ENCODE measurements around the gene SH3BP4. TPM values are rescaled to one million over a fixed set of nuclear protein-coding genes. Genes with fewer than 3 reads are reported as not detected.

The SH3BP4 gene
- total and polyA plus RNA-seq, 4 donors: 4.1 to 18.4 (median 12.2) TPM

DNA sequence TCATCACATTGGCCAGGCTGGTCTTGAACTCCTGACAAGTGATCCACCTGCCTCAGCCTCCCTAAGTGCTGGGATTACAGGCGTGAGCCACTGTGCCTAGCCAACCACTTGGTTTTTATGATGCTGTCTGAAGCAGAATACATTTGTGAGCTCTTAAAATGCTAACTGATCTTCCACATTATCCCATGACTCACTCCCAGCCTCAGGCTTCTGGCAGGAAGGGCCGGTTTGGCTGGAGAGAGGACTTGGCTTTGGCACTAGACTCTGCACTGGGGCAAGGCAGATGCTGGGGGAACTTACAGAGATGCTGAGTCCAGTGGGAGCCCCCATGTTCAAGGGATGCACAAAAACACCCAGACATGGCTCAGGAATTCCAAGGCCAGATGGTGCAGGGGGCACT is 40.5 kb upstream of the SH3BP4 start:
- Histone ChIP-seq H3K4me3 (ENCODE audit: low read depth in 1 of 3, low read length in 3 of 3) (no peak overlapping the region), H3K36me3 (ENCODE audit: control insufficient read depth in 4 of 4, insufficient read depth in 3 of 4, low read depth in 1 of 4, low read length in 3 of 4) (no peaks in the 10 kb centered on the region), H3K27me3 (ENCODE audit: control insufficient read depth in 4 of 4, insufficient read depth in 4 of 4, low read length in 3 of 4) (no peaks in the 10 kb centered on the region), H3K27ac (ENCODE audit: low read depth in 1 of 2, low read length in 2 of 2) (no peak overlapping the region), H3K4me1 (ENCODE audit: control insufficient read depth in 4 of 4, insufficient read depth in 4 of 4, low read length in 3 of 4) (no peaks in the 10 kb centered on the region), H3K9ac (ENCODE audit: low read depth in 1 of 2, low read length in 2 of 2) (no peak overlapping the region), H3K9me3 (ENCODE audit: control insufficient read depth in 4 of 4, low read length in 3 of 4) (no peaks in the 10 kb centered on the region)
- DNase-seq (ENCODE audit: low spot score): no peak
- 84% methylated on average over 2 of the region's 2 CpGs for WGBS
- TF ChIP-seq RXRA (IDR thresholded peaks at IDR 0.05) (no peak), FOXA1 (IDR thresholded peaks at IDR 0.05) (no peak), GABPA (IDR thresholded peaks at IDR 0.05 in 1 of 2, conservative IDR thresholded peaks at IDR 0.05 in 1 of 2) (no peak), MAX (IDR thresholded peaks at IDR 0.05) (no peak), RAD21 (IDR thresholded peaks at IDR 0.05) (no peak), YY1 (IDR thresholded peaks at IDR 0.05) (no peak), HNF4G (IDR thresholded peaks at IDR 0.05) (no peak), NR2F2 (IDR thresholded peaks at IDR 0.05) (no peak), FOXA2 (IDR thresholded peaks at IDR 0.05) (no peak), TAF1 (conservative IDR thresholded peaks at IDR 0.05) (no peak), REST (IDR thresholded peaks at IDR 0.05) (no peak), HNF4A (conservative IDR thresholded peaks at IDR 0.05) (no peak)
- TF ChIP-seq, protein P1, sequence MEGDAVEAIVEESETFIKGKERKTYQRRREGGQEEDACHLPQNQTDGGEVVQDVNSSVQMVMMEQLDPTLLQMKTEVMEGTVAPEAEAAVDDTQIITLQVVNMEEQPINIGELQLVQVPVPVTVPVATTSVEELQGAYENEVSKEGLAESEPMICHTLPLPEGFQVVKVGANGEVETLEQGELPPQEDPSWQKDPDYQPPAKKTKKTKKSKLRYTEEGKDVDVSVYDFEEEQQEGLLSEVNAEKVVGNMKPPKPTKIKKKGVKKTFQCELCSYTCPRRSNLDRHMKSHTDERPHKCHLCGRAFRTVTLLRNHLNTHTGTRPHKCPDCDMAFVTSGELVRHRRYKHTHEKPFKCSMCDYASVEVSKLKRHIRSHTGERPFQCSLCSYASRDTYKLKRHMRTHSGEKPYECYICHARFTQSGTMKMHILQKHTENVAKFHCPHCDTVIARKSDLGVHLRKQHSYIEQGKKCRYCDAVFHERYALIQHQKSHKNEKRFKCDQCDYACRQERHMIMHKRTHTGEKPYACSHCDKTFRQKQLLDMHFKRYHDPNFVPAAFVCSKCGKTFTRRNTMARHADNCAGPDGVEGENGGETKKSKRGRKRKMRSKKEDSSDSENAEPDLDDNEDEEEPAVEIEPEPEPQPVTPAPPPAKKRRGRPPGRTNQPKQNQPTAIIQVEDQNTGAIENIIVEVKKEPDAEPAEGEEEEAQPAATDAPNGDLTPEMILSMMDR (IDR thresholded peaks at IDR 0.05; ENCODE audit: low read depth, low read length, missing input control): no peak
- TF ChIP-seq, protein P2, sequence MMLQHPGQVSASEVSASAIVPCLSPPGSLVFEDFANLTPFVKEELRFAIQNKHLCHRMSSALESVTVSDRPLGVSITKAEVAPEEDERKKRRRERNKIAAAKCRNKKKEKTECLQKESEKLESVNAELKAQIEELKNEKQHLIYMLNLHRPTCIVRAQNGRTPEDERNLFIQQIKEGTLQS (IDR thresholded peaks at IDR 0.05): no peak

GRCh38 chr2:234912437-234912836 is 39.4 kb upstream of the SH3BP4 start:
- Histone ChIP-seq H3K4me1 (ENCODE audit: control insufficient read depth in 4 of 4, insufficient read depth in 4 of 4, low read length in 3 of 4) (no peaks in the 10 kb centered on the region), H3K4me3 (ENCODE audit: low read depth in 1 of 3, low read length in 3 of 3) (no peak overlapping the region), H3K9me3 (ENCODE audit: control insufficient read depth in 4 of 4, low read length in 3 of 4) (no peaks in the 10 kb centered on the region), H3K36me3 (ENCODE audit: control insufficient read depth in 4 of 4, insufficient read depth in 3 of 4, low read depth in 1 of 4, low read length in 3 of 4) (no peaks in the 10 kb centered on the region), H3K27me3 (ENCODE audit: control insufficient read depth in 4 of 4, insufficient read depth in 4 of 4, low read length in 3 of 4) (no peaks in the 10 kb centered on the region), H3K9ac (ENCODE audit: low read depth in 1 of 2, low read length in 2 of 2) (no peak overlapping the region), H3K27ac (ENCODE audit: low read depth in 1 of 2, low read length in 2 of 2) (no peak overlapping the region)
- 88% methylated on average over 3 of the region's 3 CpGs for WGBS
- DNase-seq (ENCODE audit: low spot score): no peak
- TF ChIP-seq, protein P2 (IDR thresholded peaks at IDR 0.05): no peak
- TF ChIP-seq SP1 (IDR thresholded peaks at IDR 0.05) (no peak), EGR1 (IDR thresholded peaks at IDR 0.05; ENCODE audit: low read depth in 2 of 2) (no peak), HNF4A (conservative IDR thresholded peaks at IDR 0.05) (no peak), NR2F2 (IDR thresholded peaks at IDR 0.05) (no peak), RXRA (IDR thresholded peaks at IDR 0.05) (no peak), HNF4G (IDR thresholded peaks at IDR 0.05) (no peak), YY1 (IDR thresholded peaks at IDR 0.05) (no peak), JUND (IDR thresholded peaks at IDR 0.05) (no peak), FOXA1 (IDR thresholded peaks at IDR 0.05) (no peak), MAX (IDR thresholded peaks at IDR 0.05) (no peak), RAD21 (IDR thresholded peaks at IDR 0.05) (no peak), ZBTB33 (IDR thresholded peaks at IDR 0.05) (no peak), TAF1 (conservative IDR thresholded peaks at IDR 0.05) (no peak)
- TF ChIP-seq, protein P1 (IDR thresholded peaks at IDR 0.05; ENCODE audit: low read depth, low read length, missing input control): no peak
